ENCODE data around the gene PRKCA.

- TF ChIP-seq CTCF (IDR thresholded peaks at IDR 0.05; ENCODE audit: low read depth, low read length) (no peak), POLR2A (IDR thresholded peaks at IDR 0.05; ENCODE audit: extremely low read depth, insufficient read length) (no peak)
These were observed 164.5 kb downstream of the PRKCA start for GRCh38 chr17:66466840-66467367.

Measured in NB4 (cell line).